ENCODE results near the gene POTEG.
"Not testable (repeated sequence)": the region's sequence is repeated elsewhere in the genome, so short reads cannot be mapped to it uniquely, and the experiment has no call there.

The POTEG gene

DNA sequence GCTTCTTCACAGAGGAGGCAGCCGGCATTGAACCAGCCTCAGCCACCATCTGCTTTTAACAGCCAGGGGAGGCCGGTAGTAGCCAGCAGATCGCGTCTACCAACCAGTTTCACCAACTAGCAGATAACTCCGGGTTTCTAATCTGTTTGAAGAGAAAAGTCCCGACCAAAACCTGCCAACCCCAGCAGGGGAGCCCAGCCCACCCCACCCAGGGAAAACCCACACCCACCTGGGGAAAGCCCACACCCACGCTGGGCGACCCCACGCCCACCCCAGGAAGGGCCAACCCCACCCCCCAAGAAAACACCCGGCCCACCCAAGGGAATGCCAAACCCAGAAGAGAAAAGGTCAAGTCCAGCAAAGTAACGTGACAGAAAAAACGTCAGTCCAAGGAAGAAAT, at the start of gene POTEG:
Gene POTEG (minus strand): TSS at position 101 of the 400 bp plus-strand sequence. CDS start 52 bp downstream, at position 49.
- DNase-seq, result not testable (repeated sequence)

DNA sequence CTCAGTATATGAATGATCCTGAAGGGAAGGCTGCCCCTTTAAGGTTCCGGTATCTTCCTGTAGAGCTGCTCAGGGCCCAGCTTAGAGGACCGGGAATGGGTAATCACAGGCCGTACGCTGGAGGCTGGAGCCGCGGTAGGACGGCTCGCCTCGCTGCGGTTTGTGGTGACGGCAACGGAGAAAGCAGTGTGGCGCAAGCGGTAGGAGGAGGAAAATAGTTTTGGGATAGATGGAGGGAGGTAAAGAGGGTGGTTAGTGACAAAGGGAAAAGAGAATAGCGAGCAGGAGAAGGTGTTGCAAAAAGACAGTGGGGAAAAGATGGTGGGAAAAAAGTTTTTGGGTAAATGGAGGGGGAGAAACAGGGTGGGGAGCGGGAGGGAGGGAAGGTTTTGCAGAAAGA, 48.0 kb upstream of the POTEG start:
- DNase-seq, result not testable (repeated sequence)

DNA sequence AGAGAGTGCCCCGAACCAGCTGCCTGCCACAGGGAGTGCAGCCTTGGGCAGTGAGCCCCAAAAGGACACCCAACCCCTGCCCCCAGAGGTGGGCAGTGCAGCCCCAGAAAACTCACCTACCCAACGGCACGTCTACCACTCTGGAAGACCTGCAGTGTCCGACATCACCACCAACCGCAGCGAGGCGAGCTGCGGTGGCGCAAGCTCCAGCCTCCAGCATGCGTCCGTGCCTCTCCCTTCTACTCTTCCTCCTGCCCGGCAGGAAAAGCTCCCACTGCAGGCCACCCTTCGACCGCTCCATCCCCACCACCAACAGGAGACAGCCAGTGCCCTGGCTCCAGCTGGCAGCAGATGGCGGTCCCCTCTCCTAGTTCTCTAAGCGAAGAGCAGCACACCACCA, 47.3 kb upstream of the POTEG start:
- not testable (repeated sequence) for DNase-seq

DNA sequence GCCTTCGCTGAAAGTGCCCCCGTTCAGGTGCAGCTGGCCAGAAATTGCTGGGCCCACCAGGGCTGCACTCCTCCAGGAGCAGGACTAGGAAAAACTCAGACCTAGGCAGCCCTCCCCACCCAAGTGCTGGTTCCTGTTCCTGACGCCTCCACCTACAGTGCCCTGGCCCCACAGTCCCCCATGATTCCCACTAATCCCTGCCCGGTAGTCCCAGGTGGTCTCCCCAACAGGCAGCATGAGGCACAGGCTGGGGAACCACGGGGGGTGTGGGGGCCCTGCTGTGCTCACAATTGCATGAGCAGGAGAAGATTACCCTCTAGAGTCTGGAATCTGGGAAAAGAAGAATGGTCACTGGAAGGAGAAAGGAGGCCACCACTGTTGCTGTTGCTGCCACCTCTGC, 46.4 kb upstream of the POTEG start:
- DNase-seq, result not testable (repeated sequence)

DNA sequence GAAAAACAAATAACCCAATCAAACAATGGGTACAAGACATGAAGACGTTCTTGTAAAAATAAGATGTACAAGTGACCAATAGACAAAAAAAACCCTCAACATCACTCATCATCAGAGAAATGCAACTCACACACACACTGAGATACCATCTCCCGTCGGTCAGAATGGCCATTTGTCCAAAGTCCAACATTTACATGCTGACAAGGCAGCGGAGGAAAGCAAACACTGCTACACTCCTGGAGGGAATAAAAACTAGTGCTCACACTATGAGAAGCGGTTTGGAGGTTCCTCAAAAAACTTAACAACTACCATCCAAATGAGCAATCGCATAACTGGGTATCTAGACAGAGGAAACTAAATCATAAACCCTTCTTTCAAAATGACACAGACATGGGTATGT, 11.6 kb upstream of the POTEG start:
- DNase-seq, result not testable (repeated sequence)

DNA sequence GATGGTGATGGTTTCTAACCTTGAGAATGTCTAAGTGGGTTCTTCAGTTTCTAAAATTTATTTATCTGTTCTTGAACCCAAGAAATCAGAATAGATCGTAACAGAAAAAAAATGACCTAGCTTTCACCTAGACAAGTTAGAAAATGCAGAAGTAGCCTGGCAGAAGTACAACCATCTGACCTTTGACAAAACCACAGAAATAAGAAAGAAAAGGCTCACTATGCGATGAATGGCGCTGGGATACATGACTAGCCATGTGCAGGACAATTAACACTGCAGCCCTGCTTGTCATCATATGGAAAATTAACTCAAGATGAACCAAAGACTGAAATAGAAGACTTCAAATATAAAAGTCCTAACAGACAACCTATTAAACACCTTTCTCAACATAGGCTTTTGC, 5.7 kb upstream of the POTEG start:
- DNase-seq, result not testable (repeated sequence)

DNA sequence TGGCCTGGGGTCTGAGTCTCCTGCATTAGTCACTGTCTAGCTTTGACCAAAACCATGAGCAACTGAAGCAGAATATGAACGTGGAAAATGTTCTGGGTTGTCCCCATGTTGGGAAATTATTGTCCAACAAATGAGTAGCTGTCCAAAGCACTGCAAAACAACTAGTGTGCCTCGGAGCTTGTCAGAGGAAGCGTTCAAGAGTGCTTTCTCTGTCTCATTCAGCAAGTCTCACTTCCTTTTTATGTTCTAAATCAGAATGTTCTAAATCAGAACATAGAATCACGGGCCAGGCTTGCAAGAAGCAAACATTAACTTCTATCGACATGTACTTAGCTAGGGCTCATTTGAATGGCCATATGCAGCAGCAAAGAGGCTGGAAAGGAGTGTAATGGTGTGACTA, 5.1 kb upstream of the POTEG start:
- DNase-seq, result not testable (repeated sequence)

DNA sequence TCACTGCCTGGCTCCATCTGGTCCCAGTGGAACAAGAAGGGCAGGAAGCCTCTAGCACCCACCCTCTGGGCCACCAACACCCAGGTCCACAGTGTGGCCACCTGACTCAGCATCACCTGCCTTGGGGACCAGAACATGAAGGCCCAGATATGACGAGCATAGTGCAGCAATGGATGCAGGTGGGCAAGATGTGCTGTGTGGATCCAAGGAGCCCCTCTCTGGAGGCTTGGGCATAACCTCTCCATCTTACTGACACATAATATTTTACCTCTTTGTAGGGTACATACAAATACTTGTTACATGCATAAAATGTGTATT, 2.9 kb upstream of the POTEG start:
- DNase-seq, result not testable (repeated sequence)

DNA sequence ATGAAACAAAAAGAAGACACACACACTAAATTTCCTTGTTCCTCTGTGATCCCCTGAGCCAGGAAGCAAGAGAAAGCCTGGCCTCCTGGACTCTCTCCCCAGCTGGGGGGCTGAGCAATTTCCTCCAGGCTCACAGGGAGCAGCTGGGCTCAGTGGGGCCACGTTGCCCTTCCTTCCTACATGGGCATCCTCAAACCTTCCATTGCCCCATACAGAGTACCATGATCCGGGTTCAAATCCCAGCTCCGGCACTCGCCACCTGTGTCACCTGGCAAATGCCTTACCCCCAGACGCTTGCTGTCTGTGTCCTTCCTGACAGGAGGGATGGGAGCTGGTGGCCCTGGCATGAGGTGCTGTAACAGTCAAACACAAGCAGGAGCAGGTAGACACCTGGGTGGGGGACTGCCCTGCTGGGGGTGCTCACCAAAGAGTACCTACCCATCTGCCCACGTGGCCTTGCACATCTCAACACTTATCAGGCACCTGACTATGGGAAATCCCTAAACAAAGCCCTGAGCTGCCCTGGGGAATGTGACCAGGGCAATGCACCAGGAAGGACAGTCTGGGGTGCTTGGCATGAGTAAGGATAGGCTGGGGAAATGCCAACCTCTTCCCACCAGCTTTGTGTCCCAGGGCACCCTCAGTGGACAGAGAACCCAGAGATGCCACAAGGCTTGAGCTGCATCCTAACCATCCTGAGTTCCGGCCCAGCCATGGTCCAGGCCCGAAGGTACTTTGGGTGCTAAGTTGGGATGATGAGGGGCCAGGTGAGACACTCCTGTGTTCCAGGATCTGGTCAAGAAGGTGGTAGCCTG, 2.4 kb upstream of the POTEG start:
- not testable (repeated sequence) for DNase-seq

DNA sequence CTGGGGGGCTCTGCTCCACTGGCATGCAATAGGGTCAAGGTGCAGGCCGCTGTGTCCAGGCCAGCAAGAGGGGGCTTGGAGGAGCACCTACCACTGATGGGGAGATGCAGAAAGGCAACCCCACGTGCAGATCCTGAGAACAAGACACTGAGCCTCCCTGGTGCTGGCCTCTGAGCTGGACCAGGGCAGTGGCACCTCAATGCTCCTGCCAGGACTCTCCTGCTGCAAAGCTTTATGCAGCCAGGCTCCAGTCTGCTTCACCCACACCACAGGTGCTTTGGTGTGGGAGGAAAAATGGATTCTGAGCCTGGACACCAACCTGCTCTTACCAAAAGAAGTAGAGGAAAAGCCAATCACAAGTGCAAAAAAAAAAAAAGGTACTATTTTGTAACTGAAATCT, 1.7 kb upstream of the POTEG start:
- not testable (repeated sequence) for DNase-seq

DNA sequence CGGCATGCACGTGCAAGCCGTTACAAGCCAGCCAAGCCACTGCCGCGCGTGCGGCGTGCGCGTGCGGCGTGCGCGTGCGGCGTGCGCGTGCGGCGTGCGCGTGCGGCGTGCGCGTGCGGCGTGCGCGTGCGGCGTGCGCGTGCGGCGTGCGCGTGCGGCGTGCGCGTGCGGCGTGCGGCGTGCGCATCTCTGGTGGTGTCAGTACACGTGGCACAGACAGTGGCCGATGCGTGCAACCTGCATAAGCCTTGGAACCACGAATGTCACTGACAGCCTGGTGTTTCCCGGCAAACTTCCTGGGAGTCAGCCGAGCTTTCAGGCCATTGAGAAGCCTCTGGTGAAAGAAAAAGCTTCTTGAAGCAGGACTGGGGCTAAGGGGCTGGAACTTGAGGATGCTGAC, 750 bp upstream of the POTEG start:
- not testable (repeated sequence) for DNase-seq

DNA sequence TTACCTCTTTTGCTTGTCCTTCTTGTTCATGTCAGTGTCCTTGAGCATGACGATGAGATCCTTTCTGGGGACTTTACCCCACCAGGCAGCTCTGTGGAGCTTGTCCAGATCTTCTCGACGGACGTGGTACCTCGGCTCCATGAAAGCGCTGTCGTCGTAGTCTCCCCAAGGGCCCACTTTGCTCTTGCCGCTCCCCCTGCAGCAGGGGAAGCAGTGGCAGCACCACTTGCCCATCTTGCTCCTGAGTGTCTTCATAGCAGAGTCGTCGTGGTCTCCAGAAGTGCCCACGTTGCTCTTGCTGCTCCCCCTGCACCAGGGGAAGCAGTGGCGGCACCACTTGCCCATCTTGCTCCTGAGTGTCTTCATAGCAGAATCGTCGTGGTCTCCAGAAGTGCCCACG, 376 bp downstream of the POTEG start:
- DNase-seq, result not testable (repeated sequence)

DNA sequence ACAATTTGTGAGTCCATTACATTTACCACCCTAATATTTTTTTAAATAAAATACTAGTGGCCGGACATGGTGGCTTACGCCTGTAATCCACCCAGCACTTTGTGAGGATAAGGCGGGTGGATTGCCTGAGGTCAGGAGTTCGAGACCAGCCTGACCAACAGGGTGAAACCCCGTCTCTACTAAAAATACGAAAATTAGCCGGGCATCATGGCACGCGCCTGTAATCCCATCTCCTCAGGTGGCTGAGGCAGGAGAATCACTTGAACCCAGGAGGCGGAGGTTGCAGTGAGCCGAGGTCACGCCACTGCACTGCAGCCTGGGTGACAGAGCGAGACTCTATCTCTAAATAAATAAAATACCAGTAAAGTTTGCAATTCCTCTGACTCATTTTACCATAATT, 25.6 kb downstream of the POTEG start:
- DNase-seq, result not testable (repeated sequence)

DNA sequence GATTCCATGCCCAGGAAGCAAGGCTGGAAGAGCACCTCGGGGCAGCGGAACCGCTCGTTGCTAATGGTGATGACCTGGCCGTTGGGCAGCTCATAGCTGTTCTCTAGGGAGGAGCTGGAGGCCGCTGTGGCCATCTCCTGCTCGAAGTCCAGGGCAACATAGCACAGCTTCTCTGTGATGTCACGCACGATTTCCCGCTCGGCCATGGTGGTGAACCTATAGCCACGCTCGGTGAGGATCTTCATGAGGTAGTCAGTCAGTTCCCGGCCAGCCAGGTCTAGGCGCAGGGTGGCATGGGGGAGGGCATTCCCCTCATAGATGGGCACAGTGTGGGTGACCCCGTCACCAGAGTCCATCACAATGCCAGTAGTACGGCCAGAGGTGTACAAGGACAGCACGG, 32.0 kb downstream of the POTEG start:
- DNase-seq, result not testable (repeated sequence)

DNA sequence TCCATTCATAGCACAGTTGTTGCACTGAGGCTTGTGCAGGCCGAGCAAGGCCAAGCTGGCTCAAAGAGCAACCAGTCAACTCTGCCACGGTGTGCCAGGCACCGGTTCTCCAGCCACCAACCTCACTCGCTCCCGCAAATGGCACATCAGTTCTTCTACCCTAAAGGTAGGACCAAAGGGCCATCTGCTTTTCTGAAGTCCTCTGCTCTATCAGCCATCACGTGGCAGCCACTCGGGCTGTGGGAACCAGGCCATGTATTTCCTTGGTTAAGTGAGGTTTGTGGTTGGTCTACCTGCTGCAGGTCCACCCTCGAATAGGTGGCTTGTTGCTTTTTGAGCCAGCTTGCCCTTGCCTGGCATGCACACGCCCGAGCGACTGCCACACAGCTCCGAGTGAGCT, 39.4 kb downstream of the POTEG start:
- not testable (repeated sequence) for DNase-seq

DNA sequence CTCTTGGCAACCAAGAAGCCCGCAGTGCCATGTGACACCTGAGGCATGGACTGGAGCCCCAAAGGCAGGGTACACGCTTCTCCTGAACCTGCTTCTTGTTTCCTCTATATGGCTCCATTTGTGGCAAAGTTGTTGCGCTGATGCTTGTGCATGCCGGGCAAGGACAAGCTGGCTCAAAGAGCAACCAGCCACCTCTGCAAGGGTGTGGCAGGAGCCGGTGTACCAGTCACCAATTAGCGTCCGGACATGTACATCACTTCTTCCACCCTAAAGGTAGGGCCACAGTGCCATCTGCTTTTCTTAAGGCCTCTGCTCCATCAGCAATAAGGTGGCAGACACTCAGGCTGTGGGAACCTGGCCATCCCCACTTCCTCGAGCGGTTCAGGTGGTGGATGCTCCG, 43.9 kb downstream of the POTEG start:
- not testable (repeated sequence) for DNase-seq

DNA sequence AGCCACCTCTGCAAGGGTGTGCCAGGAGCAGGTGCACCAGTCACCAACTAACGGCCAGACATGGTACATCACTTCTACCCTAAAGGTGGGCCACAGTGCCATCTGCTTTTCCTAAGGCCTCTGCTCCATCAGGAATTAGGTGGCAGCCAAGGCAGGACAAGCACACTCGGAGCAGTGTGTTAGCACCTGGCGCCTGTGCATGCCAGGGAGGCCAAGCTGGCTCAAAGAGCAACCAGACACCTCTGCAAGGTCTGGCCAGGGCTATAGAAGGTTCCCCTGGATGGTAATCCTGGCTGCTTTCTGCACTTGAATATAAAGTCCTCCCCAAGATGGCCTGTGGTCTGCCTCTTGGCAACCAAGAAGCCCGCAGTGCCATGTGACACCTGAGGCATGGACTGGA, 45.4 kb downstream of the POTEG start:
- not testable (repeated sequence) for DNase-seq

DNA sequence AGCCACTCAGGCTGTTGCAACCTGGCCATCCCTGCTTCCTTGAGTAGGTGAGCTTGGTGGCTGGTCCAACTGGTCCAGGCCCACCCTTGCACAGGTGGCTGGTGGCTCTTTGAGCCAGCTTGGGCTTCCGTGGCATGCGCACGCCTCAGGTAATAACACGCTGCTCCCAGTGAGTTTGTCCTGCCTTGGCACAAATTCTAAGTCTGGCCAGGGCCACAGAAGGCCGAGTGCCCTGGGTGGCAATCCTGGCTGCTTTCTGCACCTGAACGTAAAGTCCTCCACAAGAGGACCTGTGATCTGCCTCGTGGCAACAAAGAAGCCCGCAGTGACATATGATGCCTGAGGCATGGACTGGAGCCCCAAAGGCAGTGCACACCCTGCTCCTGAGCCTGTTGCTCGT, 47.1 kb downstream of the POTEG start:
- not testable (repeated sequence) for DNase-seq

DNA sequence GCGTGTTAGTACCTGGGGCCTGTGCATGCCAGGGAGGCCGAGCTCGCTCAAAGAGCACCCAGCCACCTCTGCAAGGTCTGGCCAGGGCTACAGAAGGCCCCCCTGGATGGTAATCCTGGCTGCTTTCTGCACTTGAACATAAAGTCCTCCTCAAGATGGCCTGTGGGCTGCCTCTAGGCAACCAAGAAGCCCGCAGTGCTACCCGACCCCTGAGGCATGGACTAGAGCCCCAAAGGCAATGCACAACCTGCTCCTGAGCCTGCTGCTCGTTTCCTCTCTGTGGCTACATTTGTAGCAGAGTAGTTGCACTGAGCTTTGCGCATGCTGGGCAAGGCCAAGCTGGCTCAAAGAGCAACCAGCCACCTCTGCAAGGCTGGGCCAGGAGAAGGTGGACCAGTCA, 47.8 kb downstream of the POTEG start:
- DNase-seq, result not testable (repeated sequence)

DNA sequence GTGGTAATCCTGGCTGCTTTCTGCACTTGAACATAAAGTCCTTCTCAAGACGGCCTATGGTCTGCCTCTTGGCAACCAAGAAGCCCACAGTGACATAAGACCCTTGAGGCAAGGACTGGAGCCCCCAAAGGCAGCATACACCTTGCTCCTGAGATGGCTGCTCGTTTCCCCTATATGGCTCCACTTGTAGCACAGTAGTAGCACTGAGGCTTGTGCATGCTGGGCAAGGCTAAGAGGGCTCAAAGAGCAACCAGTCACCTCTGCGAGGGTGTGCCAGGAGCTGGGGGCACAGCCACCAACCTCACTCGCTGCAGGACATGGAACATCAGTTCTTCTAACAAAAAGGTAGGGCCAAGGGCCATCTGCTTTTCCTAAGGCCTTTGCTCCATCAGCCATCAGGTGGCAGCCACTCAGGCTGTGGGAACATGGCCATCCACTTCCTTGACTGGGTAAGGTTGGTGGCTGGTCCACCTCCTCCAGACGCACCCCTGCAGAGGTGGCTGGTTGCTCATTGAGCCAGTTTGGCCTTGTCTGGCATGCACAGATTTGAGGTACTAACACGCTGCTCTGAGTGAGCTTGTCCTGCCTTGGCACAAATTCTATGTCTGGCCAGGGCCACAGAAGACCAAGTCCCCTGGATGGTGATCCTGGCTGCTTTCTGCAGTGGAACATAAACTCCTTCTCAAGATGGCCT, 49.9 kb downstream of the POTEG start:
- DNase-seq, result not testable (repeated sequence)

DNA sequence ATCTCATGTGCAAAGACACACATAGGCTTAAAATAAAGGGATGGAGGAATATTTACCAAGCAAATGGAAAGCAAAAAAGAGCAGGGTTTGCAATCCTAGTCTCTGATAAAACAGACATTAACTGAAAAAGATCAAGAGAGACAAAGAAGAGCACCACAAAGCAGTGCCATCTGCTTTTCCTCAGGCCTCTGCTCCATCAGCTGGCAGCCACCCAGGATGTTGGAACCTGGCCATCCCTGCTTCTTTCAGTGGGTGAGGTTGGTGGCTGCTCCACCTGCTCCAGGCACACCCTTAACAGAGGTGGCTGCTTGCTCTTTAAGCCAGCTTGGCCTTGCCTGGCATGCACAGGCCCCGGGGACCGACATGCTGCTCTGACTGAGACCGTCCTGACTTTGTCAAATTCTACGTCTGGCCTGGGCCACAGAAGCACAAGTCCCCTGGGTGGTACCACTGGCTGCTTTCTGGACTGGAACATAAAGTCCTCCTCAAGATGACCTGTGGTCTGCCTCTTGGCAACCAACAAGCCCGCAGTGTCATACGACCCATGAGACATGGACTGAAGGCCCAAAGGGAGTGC, 51.0 kb downstream of the POTEG start:
- not testable (repeated sequence) for DNase-seq

DNA sequence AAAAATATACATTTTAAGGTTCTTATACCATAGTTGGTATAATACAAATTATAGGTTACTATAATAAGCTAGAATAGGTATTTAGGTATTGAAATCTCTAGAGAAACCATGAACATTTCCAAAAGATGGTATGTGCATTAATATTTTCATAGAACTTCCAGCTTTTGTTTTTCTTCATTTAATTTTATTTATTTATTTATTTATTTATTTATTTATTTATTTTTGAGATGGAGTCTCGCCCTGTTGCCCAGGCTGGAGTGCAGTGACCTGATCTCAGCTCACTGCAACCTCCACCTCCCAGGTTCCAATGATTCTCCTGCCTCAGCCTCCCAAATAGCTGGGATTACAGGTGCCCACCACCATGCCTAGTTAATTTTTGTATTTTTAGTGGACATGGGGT, 54.0 kb downstream of the POTEG start:
- not testable (repeated sequence) for DNase-seq

DNA sequence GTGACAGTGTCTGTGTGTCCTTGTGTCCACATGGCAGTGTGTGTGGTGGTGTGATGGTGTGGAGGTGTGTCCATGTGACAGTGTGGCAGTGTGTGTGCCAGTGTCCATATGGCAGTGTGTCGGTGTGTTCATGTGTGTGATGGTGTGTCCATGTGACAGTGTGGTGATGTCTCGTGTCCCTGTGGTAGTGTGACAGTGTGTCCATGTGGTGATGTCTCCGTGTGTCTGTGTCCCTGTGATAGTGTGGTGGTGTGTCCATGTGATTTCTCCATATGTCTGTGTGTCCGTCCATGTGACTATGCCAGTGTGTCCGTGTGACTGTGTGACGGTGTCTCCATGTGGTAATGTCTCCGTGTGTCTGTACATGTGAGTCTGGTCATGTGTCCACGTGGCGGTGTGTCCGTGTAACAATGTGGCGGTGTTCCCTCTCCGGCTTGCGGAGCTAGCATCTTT, 59.7 kb downstream of the POTEG start:
- not testable (repeated sequence) for DNase-seq
